Lung (tissue), 12 donors: ENCODE results near the gene ARHGAP22. TPM values are rescaled to one million over a fixed set of nuclear protein-coding genes. Genes with fewer than 3 reads are reported as not detected.

Experiments
- ATAC-seq: fragments of 200-7000 bp; cut with Tn5 transposase; one replicate; pipeline ENCODE4 v1.9.1; 2020; ENCODE audit warnings: moderate number of reproducible peaks; ENCODE audit not compliant: insufficient read depth, low FRiP score
- DNase-seq, 3 donors: peaks; one replicate each; pipeline ENCODE4 v3.0.0-alpha.2; 2013 to 2017
- H3K27ac ChIP-seq, 2 donors: one replicate each; pipeline ENCODE4 v1.5.1; 2013; ENCODE audit warnings: mild to moderate bottlenecking in 2 of 2, moderate library complexity in 2 of 2, control low read depth in 1 of 2, inconsistent platforms in 1 of 2, low read depth in 1 of 2, low read length in 1 of 2
- H3K27me3 ChIP-seq, 3 donors: one replicate each; pipeline ENCODE4 v1.5.1; 2013; ENCODE audit warnings: low read length in 2 of 3; ENCODE audit not compliant: control insufficient read depth in 3 of 3, insufficient read depth in 3 of 3
- H3K36me3 ChIP-seq, 4 donors: one replicate each; pipeline ENCODE4 v1.5.1; 2013; ENCODE audit warnings: low read length in 4 of 4, mild to moderate bottlenecking in 1 of 4, moderate library complexity in 1 of 4; ENCODE audit not compliant: control insufficient read depth in 4 of 4, insufficient read depth in 4 of 4
- H3K4me1 ChIP-seq, 5 donors: one replicate each; pipeline ENCODE4 v1.5.1; 2013; ENCODE audit warnings: low read length in 5 of 5, mild to moderate bottlenecking in 2 of 5, moderate library complexity in 1 of 5; ENCODE audit not compliant: control insufficient read depth in 5 of 5, insufficient read depth in 5 of 5
- H3K4me3 ChIP-seq: one replicate; pipeline ENCODE4 v1.5.1; 2013; ENCODE audit warnings: mild to moderate bottlenecking, control low read depth, moderate library complexity
- H3K9ac ChIP-seq, 2 donors: one replicate each; pipeline ENCODE4 v1.5.1; 2013; ENCODE audit warnings: low read length in 2 of 2, control low read depth in 1 of 2; ENCODE audit not compliant: insufficient read depth in 1 of 2
- H3K9me3 ChIP-seq, 4 donors: one replicate each; pipeline ENCODE4 v1.5.1; 2013; ENCODE audit warnings: low read length in 3 of 4, mild to moderate bottlenecking in 1 of 4, moderate library complexity in 1 of 4; ENCODE audit not compliant: control insufficient read depth in 4 of 4, insufficient read depth in 3 of 4
- CTCF ChIP-seq: IDR thresholded peaks from 2 replicates; pipeline ENCODE4 v1.5.1; 2012; ENCODE audit warnings: mild to moderate bottlenecking; ENCODE audit errors: control extremely low read depth, extremely low read depth
- WGBS, 2 donors: extraction: QIAGEN DNeasy Blood & Tissue Kit; methylation state at CpG; one replicate each; pipeline ENCODE4 v1.1.7; 2013; 5-methylcytosine and 5-hydroxymethylcytosine counted together
- polyA plus RNA-seq, 2 donors: library from polyadenylated mRNA; stranded (reverse); fragments of 200-250 nt; gene quantifications; one replicate each; pipeline ENCODE4 v1.2.1, GENCODE V29; 2013
- total RNA-seq, 2 donors: library from RNA; depleted of rRNA in 1 of 2; stranded (reverse); fragments of >200 nt in 1 of 2; gene quantifications; one replicate each; pipeline ENCODE4 v1.2.1, GENCODE V29; 2014 to 2021
- donor health status: control.
- donor health status: control.
- donor health status: Bipolar disorder and iron deficiency.
- donor health status: healthy.
- donor health status: DM: yes; HTN: yes; CAD: no.

Gene ARHGAP22
- total and polyA plus RNA-seq, 4 donors: 3.2 to 6.9 (median 4.1) TPM

GRCh38 chr10:48552946-48553564 lies 51.8 kb downstream of the ARHGAP22 start:
- Histone ChIP-seq H3K4me3 (no peak overlapping the region), H3K9me3 (no peaks in the 10 kb centered on the region), H3K27me3 (no peaks in the 10 kb centered on the region), H3K9ac (no peak overlapping the region), H3K36me3 (no peaks in the 10 kb centered on the region), H3K4me1 (no peaks in the 10 kb centered on the region), H3K27ac (no peak overlapping the region)
- ATAC-seq: no peak
- no peak for DNase-seq
- 93 to 96% methylated on average over 13 of the region's 13 CpGs for WGBS, 2 donors
- TF ChIP-seq CTCF: no peak

GRCh38 chr10:48551861-48552591 lies 52.8 kb downstream of the ARHGAP22 start:
- H3K27ac ChIP-seq: no peak overlapping the region

GRCh38 chr10:48550977-48551376 lies 53.9 kb downstream of the ARHGAP22 start:
- WGBS, 2 donors: 55 to 61% methylated on average over 3 of the region's 3 CpGs

More at GRCh38 chr10:48551861-48552591, 52.8 kb downstream of the ARHGAP22 start:
- H3K4me1 ChIP-seq: peaks cover 0 to 3% (median 0%) of the 10 kb centered on the region in 5 donors
- no peaks in the 10 kb centered on the region for H3K9me3 ChIP-seq
- DNase-seq: peak; percentile 68 to 81 (median 76)
- no peaks in the 10 kb centered on the region for H3K36me3 ChIP-seq
- no peak overlapping the region for H3K4me3 ChIP-seq
- no peak for ATAC-seq
- H3K9ac ChIP-seq: no peak overlapping the region
- peak; percentile 23 for TF ChIP-seq CTCF
- 33 to 45% methylated on average over 7 of the region's 7 CpGs for WGBS, 2 donors
- no peaks in the 10 kb centered on the region for H3K27me3 ChIP-seq

More at GRCh38 chr10:48550977-48551376, 53.9 kb downstream of the ARHGAP22 start:
- no peak overlapping the region for H3K27ac ChIP-seq
- peaks cover 0 to 3% (median 0%) of the 10 kb centered on the region in 5 donors for H3K4me1 ChIP-seq
- no peak for DNase-seq
- no peak overlapping the region for H3K4me3 ChIP-seq
- H3K9ac ChIP-seq: no peak overlapping the region
- no peaks in the 10 kb centered on the region for H3K9me3 ChIP-seq
- no peak for ATAC-seq
- H3K27me3 ChIP-seq: no peaks in the 10 kb centered on the region
- TF ChIP-seq CTCF: no peak
- H3K36me3 ChIP-seq: no peaks in the 10 kb centered on the region
